Measurements from ENCODE around the gene CENPX.

The CENPX gene

DNA sequence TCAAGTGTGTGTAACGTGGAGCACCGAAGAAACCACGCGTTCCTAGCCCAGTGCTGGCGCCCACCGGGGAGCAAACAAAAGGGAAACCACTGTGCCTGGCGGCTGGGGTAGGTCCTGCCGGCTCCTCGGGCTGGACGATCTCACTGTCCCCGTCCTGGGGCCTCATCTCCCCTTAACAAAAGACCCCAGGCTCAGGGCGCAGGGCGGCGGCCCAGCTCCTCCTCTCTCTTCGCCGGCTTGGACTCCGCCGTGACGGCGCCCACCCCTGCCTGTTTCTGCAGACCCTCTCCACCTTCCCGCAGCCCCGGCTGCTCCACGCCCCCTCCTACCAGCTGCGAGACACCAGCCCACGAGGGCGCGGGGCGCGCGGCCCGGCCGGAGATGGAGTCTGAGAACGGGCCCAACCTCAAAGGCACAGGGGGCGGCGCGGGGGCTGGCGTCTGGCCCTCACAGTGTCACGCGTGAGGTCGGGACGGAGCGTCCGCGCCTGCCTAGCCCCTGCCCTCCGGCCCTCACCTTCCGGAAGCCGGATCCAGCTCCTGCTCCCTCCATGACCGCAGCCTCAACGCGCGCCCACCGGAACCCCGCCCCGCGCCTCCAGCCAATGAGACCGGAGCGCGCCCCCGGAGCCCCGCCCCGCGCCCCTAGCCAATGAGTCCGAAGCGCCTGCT is at the start of gene CENPX:
TSS of gene CENPX (minus strand) at position 569 of the 671 bp plus-strand sequence. CDS start at position 552, 17 bp downstream.
- no peaks in the 10 kb centered on the region for H3K27me3 ChIP-seq
- H3K27ac ChIP-seq = peak within 1 kb of the TSS; percentile 38 to 83 (median 79); a peak in 21 of 22 replicates
- H3K4me1 ChIP-seq = peaks cover 18 to 46% (median 36%) of the 10 kb centered on the region in 10 experiments
- H3K9ac ChIP-seq = peak within 1 kb of the TSS; percentile 82 to 91 (median 86)
- H3K9me3 ChIP-seq (replicated peaks in 1 of 11) = no peaks in the 10 kb centered on the region
- TF ChIP-seq Cebpa-rat (IDR thresholded peaks at IDR 0.05) = no peak
- H3K4me3 ChIP-seq = peak within 1 kb of the TSS; percentile 74 to 99 (median 91)
- peak within 1 kb of the TSS; percentile 96 to 100 (median 100) for H3K4me2 ChIP-seq
- H3K36me3 ChIP-seq = peaks cover 10 to 46% (median 20%) of the 10 kb centered on the region in 11 experiments; a peak in 20 of 22 replicates
- H4K20me1 ChIP-seq = peaks cover 20 to 78% (median 46%) of the 10 kb centered on the region in 11 experiments; a peak in 21 of 22 replicates

DNA sequence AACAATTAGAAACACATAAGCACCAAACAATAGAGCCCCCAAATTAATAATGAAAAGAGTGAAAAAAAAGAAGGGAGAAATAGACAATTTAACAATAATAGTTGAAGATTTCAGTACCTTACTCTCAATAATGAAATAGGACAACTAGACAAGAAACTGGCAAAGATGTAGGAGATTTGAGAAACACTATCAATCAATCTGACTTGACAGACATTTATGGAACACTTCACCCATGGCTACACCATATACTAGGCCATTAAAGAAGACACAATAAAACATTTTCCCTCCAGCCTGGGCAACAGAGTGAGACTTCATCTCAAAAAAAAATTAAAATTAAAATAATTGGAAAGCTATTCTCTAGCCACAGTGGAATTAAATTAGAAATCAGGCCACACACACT is 47.9 kb upstream of the CENPX start:
- no peaks in the 10 kb centered on the region for H4K20me1 ChIP-seq
- no peak for TF ChIP-seq Cebpa-rat (IDR thresholded peaks at IDR 0.05)
- no peaks in the 10 kb centered on the region for H3K36me3 ChIP-seq
- no peak overlapping the region for H3K4me2 ChIP-seq
- H3K4me3 ChIP-seq = no peak overlapping the region
- no peaks in the 10 kb centered on the region for H3K27me3 ChIP-seq
- H3K9ac ChIP-seq = no peak overlapping the region
- no peak overlapping the region for H3K27ac ChIP-seq
- H3K4me1 ChIP-seq = peaks cover 8 to 36% (median 12%) of the 10 kb centered on the region in 10 experiments; a peak in 19 of 20 replicates
- H3K9me3 ChIP-seq (replicated peaks in 1 of 11) = no peaks in the 10 kb centered on the region

DNA sequence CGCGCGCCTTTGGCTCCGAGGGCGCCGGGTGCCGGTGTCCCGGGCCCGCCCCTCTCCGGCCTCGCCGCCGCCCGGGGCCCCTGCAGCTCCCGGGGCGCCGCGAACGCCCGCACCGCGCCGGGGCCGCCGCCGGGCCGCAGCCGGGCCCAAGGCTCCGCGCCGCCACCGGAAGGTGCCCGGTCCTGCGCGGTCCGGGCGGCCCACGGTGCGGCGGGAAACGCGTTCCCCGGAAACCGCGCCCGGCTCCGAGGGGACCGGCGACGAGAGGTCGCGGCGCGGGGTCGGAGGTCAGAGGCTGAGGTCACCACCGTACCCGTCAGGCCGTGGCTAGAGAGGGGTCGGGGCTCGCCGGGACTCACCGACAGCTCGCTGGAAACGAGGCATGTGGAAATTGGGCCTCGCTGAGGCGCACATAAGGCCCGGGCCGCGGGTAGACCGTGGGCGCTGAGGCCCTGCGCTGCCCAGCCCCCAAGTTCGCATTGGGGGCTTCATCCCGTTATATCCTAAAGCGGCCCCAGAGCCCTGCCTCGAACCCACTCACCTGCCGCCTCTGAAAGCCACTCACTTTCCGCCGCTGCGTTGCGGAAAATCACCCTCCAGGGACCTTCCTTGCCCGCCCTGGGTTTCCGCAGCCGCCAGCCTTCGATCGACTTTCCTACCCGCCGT is 43.1 kb upstream of the CENPX start, which contains the start of gene DUS1L:
TSS of gene DUS1L (minus strand) at position 167 of the 666 bp plus-strand sequence. CDS start 745 bp downstream, outside the sequence.
- Histone ChIP-seq H4K20me1 (peaks cover 0 to 43% (median 37%) of the 10 kb centered on the region in 11 experiments; a peak in 17 of 22 replicates), H3K27ac (peak within 1 kb of the TSS; percentile 90 to 96 (median 94)), H3K4me2 (peak within 1 kb of the TSS; percentile 92 to 100 (median 98)), H3K9me3 (replicated peaks in 1 of 11) (no peaks in the 10 kb centered on the region), H3K27me3 (no peaks in the 10 kb centered on the region), H3K9ac (peak within 1 kb of the TSS; percentile 94 to 99 (median 97)), H3K36me3 (peaks cover 31 to 39% (median 34%) of the 10 kb centered on the region in 11 experiments), H3K4me1 (peaks cover 27 to 38% (median 31%) of the 10 kb centered on the region in 10 experiments), H3K4me3 (peak within 1 kb of the TSS; percentile 84 to 99 (median 98))
- no peak for TF ChIP-seq Cebpa-rat (IDR thresholded peaks at IDR 0.05)

DNA sequence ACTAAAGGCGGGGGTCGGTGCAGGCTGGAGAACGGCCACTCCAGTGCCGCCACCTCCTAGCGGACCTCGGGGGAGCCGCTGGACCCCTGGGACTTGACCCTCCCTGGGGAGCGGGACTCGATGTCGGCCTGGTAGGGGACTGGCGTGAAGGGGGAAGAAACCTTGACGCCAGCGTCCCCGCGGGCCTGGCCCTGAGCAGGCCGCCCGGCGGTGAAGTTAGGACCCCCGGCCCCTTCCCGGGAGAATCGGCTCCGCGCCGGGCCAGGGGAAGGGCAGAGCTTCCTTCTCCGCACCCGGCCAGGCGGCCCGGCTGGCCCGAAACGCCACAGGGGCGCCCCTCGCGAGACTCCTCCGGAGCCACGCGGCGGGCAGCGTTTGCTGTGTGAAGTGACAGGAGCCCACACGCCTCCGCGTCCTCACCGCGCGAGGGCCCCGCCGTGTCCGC is 42.5 kb upstream of the CENPX start:
- Histone ChIP-seq H3K27ac (peak overlapping the region; percentile 90 to 96 (median 94)), H3K4me3 (peak overlapping the region; percentile 84 to 99 (median 98)), H3K9ac (peak overlapping the region; percentile 94 to 99 (median 97)), H3K36me3 (peaks cover 37 to 44% (median 40%) of the 10 kb centered on the region in 11 experiments), H3K4me1 (peaks cover 27 to 42% (median 36%) of the 10 kb centered on the region in 10 experiments), H3K27me3 (no peaks in the 10 kb centered on the region), H4K20me1 (peaks cover 0 to 49% (median 43%) of the 10 kb centered on the region in 11 experiments; a peak in 18 of 22 replicates), H3K4me2 (peak overlapping the region; percentile 92 to 100 (median 98)), H3K9me3 (replicated peaks in 1 of 11) (no peaks in the 10 kb centered on the region)
- TF ChIP-seq Cebpa-rat (IDR thresholded peaks at IDR 0.05) = no peak

DNA sequence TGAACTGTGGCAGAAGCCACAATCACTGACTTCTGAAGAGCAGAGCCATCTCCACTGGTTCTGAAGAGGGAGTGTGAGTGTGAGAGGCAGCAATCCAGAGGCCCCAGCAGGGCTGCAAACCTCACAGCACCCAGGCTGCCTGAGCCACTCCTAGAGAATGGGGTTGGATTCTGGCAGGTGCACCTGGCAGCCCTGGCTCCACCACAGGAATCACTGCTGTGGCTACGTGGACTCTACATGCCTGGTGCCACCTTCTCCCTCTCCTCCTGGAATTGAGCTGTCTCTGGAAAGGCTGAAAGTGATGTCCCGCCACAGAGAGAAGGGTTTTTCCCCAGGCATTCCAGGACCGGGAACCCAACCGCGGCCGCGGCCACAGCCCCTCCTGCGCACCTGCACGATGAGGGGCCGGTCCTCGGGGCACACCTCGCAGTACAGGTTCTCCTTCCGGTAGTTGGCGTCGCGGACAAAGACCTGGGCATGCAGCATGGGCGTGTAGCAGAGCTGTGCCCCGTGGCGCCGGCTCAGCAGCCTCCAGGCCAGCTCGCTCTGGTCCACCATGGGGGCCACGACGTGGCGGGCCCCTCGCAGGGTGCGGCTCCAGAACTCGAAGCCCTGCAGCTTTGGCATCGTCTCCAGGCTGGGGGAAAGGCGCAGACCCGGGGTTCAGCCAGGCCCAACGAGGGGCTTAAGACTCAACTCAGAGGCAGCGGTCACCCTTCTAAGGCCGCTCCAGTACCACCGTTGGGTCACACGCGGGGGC is 41.9 kb upstream of the CENPX start:
- H3K27ac ChIP-seq = peak overlapping the region; percentile 90 to 96 (median 94)
- peaks cover 43 to 50% (median 46%) of the 10 kb centered on the region in 11 experiments for H3K36me3 ChIP-seq
- no peak for TF ChIP-seq Cebpa-rat (IDR thresholded peaks at IDR 0.05)

DNA sequence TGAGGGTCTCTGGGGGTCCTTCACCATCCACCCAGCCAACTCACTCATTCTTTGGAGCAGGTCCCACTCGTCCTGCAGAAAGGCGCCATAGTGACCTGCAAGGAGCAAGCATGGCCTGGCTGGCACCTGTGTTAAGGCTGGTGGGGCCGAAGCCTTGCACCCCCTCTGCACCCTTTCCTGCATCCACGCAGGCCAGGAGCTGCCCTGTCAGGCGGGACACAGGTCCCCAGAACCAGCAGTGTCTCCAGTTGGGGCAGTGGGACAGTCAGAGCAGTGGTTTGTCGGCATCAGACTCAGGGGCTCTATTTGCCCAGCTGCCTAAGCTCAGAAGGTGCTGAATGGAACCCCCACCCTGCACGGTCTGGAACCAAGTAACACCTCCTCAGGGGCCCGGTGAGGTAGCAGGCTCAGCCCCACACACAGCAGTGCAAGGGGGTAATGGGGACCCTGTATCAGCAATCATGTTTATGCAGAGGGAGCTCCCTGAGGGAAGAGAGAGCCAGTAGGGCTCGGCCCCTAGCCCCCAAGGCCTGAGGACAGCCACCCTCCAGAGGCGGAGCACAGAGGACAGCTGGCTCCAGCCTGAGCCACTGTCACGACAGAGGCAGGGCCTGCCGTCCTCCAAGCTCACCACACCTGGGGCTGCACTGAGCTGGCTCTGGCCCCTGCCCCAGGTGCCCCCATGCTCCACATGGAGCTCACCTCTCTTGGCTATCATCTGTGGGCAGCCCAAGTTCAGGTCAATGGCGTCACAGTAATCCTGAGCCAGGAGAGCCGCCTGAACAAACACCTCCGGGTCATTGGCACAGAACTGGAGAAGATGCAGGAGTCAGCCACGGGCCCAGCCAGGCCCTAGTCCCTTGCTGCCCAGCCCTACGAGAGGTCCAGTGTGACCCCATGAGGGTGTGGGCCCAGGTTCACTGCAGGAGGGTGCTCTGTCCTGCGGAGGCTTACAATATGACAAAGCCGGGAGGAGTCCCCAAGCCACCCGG is 41.0 kb upstream of the CENPX start:
- peak overlapping the region; percentile 94 to 99 (median 97); a peak in 20 of 22 replicates for H3K9ac ChIP-seq
- peak overlapping the region in 9 of 10 experiments; percentile 84 to 99 (median 97); a peak in 16 of 20 replicates for H3K4me3 ChIP-seq
- H3K9me3 ChIP-seq (replicated peaks in 1 of 11) = no peaks in the 10 kb centered on the region
- H3K27me3 ChIP-seq = no peaks in the 10 kb centered on the region
- H3K27ac ChIP-seq = no peak overlapping the region
- peaks cover 27 to 57% (median 51%) of the 10 kb centered on the region in 10 experiments for H3K4me1 ChIP-seq
- no peak for TF ChIP-seq Cebpa-rat (IDR thresholded peaks at IDR 0.05)
- H3K4me2 ChIP-seq = peak overlapping the region; percentile 92 to 100 (median 98)
- H3K36me3 ChIP-seq = peaks cover 52 to 59% (median 55%) of the 10 kb centered on the region in 11 experiments
- H4K20me1 ChIP-seq = peaks cover 0 to 64% (median 58%) of the 10 kb centered on the region in 11 experiments; a peak in 18 of 22 replicates

More for the DNA sequence above, 41.9 kb upstream of the CENPX start:
- Histone ChIP-seq H3K4me2 (peak overlapping the region; percentile 92 to 100 (median 98)), H3K27me3 (no peaks in the 10 kb centered on the region), H4K20me1 (peaks cover 0 to 55% (median 49%) of the 10 kb centered on the region in 11 experiments; a peak in 18 of 22 replicates), H3K4me1 (peaks cover 27 to 49% (median 42%) of the 10 kb centered on the region in 10 experiments), H3K4me3 (peak overlapping the region; percentile 84 to 99 (median 98)), H3K9ac (peak overlapping the region; percentile 94 to 99 (median 97)), H3K9me3 (replicated peaks in 1 of 11) (no peaks in the 10 kb centered on the region)

DNA sequence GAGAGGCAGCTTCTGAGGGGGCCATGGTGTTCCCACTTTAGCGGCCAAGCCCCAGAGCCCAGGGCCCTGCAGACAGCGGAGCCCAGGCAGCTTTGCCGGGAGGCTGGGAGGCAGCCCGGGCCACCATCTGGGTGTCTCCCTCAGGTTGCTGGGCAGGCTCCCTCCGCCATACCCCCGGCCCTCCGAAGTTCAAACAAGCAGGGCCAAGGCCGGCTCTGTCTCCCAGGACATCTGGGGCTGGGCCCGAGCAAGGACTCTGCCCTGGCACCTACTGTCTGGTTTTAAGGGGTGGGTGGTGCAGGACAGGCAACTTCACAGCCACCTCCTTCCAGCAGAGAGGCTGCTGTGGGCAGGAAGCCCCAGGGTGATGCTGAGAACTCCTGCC is 40.3 kb upstream of the CENPX start:
- H3K9ac ChIP-seq = peak overlapping the region in 6 of 11 experiments; percentile 2 to 97 (median 60); a peak in 5 of 22 replicates
- peaks cover 58 to 67% (median 62%) of the 10 kb centered on the region in 11 experiments for H3K36me3 ChIP-seq
- H3K27me3 ChIP-seq = no peaks in the 10 kb centered on the region
- H3K4me3 ChIP-seq = no peak overlapping the region
- peaks cover 27 to 60% (median 55%) of the 10 kb centered on the region in 10 experiments for H3K4me1 ChIP-seq
- no peak for TF ChIP-seq Cebpa-rat (IDR thresholded peaks at IDR 0.05)
- peaks cover 0 to 71% (median 65%) of the 10 kb centered on the region in 11 experiments; a peak in 19 of 22 replicates for H4K20me1 ChIP-seq
- H3K9me3 ChIP-seq (replicated peaks in 1 of 11) = no peaks in the 10 kb centered on the region
- H3K4me2 ChIP-seq = no peak overlapping the region
- H3K27ac ChIP-seq = no peak overlapping the region
